ENCODE data around the gene ZNF385C.

The ZNF385C gene

GRCh38 chr17:42117397-42118125 is 19.3 kb upstream of the ZNF385C start:
- H3K27me3 ChIP-seq (ENCODE audit: insufficient read depth, poor library complexity, severe bottlenecking): no peaks in the 10 kb centered on the region
- H3K4me3 ChIP-seq (replicated peaks; ENCODE audit: insufficient read depth, low read length): no peak overlapping the region
- no peak for TF ChIP-seq REST (IDR thresholded peaks at IDR 0.05; ENCODE audit: insufficient replicate concordance, low read depth)
- no peak for TF ChIP-seq SPI1 (IDR thresholded peaks at IDR 0.05; ENCODE audit: borderline replicate concordance, low read depth)
- TF ChIP-seq GABPA (IDR thresholded peaks at IDR 0.05; ENCODE audit: low read depth): no peak
- TF ChIP-seq POLR2AphosphoS5 (IDR thresholded peaks at IDR 0.05; ENCODE audit: low read depth): no peak
- TF ChIP-seq, protein P1, sequence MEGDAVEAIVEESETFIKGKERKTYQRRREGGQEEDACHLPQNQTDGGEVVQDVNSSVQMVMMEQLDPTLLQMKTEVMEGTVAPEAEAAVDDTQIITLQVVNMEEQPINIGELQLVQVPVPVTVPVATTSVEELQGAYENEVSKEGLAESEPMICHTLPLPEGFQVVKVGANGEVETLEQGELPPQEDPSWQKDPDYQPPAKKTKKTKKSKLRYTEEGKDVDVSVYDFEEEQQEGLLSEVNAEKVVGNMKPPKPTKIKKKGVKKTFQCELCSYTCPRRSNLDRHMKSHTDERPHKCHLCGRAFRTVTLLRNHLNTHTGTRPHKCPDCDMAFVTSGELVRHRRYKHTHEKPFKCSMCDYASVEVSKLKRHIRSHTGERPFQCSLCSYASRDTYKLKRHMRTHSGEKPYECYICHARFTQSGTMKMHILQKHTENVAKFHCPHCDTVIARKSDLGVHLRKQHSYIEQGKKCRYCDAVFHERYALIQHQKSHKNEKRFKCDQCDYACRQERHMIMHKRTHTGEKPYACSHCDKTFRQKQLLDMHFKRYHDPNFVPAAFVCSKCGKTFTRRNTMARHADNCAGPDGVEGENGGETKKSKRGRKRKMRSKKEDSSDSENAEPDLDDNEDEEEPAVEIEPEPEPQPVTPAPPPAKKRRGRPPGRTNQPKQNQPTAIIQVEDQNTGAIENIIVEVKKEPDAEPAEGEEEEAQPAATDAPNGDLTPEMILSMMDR (IDR thresholded peaks at IDR 0.05; ENCODE audit: insufficient read depth, low read length): no peak
- no peak for DNase-seq (ENCODE audit: low read depth in 1 of 2, low spot score in 1 of 2)
- H3K27ac ChIP-seq (replicated peaks): no peak overlapping the region

DNA sequence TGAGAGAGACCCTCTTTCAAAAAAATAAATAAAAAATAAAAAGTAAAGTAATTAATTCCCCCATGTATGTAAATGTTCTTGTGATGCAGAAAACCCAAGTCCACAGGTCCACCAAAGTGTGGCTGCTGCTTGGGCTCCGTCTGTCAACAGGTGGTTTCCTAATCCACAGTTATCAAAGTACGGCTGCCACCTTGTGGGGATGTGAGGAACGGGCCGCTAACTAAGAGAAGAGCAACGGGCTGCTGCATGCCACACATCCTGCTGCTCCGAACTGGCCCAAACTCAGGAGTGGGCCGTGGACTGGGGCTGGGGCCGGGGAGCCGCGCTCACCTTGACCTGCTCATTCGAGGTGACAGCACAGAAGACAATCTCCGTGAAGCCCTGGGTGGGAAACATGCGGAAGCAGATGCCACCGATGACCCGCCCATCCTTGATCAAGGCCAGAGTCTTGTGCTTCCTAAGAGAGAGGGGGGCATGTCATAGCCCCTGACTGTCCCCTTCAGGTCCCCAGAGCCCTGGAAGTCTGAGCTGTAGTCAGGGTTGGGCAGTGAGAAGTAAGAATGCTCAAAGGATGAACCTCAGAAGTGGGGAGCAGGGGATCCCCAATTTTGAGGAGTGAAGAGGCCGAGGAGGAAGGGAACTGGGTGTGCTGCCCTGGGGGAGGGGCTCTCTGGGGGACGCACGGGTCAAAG is 18.6 kb upstream of the ZNF385C start:
- DNase-seq (ENCODE audit: low read depth in 1 of 2, low spot score in 1 of 2): peak in 1 of 2 experiments; percentile 84
- TF ChIP-seq GABPA (IDR thresholded peaks at IDR 0.05; ENCODE audit: low read depth): no peak
- TF ChIP-seq, protein P1 (IDR thresholded peaks at IDR 0.05; ENCODE audit: insufficient read depth, low read length): peak; percentile 59
- no peaks in the 10 kb centered on the region for H3K27me3 ChIP-seq (ENCODE audit: insufficient read depth, poor library complexity, severe bottlenecking)
- H3K27ac ChIP-seq (replicated peaks): no peak overlapping the region
- no peak overlapping the region for H3K4me3 ChIP-seq (replicated peaks; ENCODE audit: insufficient read depth, low read length)

DNA sequence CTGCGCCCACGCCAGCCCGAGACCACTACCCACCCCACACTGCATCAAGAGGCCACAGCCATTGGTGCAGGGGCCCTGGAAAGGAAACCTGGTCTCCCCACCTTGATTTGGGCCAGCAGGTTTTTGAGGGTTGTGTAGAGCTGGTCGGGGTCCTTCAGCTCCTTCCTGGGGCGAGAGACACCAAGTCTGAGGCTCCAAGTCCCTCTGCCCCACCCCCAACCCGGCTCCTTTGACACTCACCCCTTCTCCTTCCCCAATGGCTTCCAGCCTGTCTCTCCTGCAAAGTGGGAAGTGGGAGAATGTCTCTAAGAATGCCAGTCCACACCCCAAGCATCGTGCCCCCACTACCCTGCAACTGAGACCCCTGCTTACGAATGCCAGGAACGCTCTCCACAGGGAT is 15.8 kb upstream of the ZNF385C start:
- TF ChIP-seq, protein P1 (IDR thresholded peaks at IDR 0.05; ENCODE audit: insufficient read depth, low read length): no peak
- TF ChIP-seq REST (IDR thresholded peaks at IDR 0.05; ENCODE audit: insufficient replicate concordance, low read depth) (no peak), POLR2AphosphoS5 (IDR thresholded peaks at IDR 0.05; ENCODE audit: low read depth) (no peak), GABPA (IDR thresholded peaks at IDR 0.05; ENCODE audit: low read depth) (no peak), SPI1 (IDR thresholded peaks at IDR 0.05; ENCODE audit: borderline replicate concordance, low read depth) (no peak)
- no peak overlapping the region for H3K27ac ChIP-seq (replicated peaks)

More for the DNA sequence above, 15.8 kb upstream of the ZNF385C start:
- Histone ChIP-seq H3K27me3 (ENCODE audit: insufficient read depth, poor library complexity, severe bottlenecking) (no peaks in the 10 kb centered on the region), H3K4me3 (replicated peaks; ENCODE audit: insufficient read depth, low read length) (no peak overlapping the region)
- DNase-seq (ENCODE audit: low read depth in 1 of 2, low spot score in 1 of 2): no peak
